ENCODE measurements around the gene NDUFAF8.

- TF ChIP-seq CTCF (IDR thresholded peaks at IDR 0.05; ENCODE audit: poor library complexity, severe bottlenecking) (no peak), EZH2 (IDR thresholded peaks at IDR 0.05; ENCODE audit: borderline replicate concordance, insufficient read depth, low read length, poor library complexity, severe bottlenecking) (no peak), RAD21 (conservative IDR thresholded peaks at IDR 0.05) (no peak)
- TF ChIP-seq, protein P1, sequence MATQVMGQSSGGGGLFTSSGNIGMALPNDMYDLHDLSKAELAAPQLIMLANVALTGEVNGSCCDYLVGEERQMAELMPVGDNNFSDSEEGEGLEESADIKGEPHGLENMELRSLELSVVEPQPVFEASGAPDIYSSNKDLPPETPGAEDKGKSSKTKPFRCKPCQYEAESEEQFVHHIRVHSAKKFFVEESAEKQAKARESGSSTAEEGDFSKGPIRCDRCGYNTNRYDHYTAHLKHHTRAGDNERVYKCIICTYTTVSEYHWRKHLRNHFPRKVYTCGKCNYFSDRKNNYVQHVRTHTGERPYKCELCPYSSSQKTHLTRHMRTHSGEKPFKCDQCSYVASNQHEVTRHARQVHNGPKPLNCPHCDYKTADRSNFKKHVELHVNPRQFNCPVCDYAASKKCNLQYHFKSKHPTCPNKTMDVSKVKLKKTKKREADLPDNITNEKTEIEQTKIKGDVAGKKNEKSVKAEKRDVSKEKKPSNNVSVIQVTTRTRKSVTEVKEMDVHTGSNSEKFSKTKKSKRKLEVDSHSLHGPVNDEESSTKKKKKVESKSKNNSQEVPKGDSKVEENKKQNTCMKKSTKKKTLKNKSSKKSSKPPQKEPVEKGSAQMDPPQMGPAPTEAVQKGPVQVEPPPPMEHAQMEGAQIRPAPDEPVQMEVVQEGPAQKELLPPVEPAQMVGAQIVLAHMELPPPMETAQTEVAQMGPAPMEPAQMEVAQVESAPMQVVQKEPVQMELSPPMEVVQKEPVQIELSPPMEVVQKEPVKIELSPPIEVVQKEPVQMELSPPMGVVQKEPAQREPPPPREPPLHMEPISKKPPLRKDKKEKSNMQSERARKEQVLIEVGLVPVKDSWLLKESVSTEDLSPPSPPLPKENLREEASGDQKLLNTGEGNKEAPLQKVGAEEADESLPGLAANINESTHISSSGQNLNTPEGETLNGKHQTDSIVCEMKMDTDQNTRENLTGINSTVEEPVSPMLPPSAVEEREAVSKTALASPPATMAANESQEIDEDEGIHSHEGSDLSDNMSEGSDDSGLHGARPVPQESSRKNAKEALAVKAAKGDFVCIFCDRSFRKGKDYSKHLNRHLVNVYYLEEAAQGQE (IDR thresholded peaks at IDR 0.05; ENCODE audit: borderline replicate concordance): no peak
Measured at GRCh38 chr17:81199482-81199830, 39.7 kb upstream of the NDUFAF8 start.

Measured in neural cell (in vitro differentiated cells).